HCT116 (cell line): Measurements from ENCODE around the gene LNPEP. TPM values are rescaled to one million over a fixed set of nuclear protein-coding genes. Genes with fewer than 3 reads are reported as not detected.

Experiments used
- ATAC-seq: fragments of 200-7000 bp; cut with Tn5 transposase; 2 replicates; pipeline ENCODE4 v1.9.1; 2020; ENCODE audit warnings: mild to moderate bottlenecking, moderate library complexity
- BruUV-seq: library from RNA; stranded (reverse); fragments of 400-500 nt; replicated peaks from 2 replicates; lab custom pipeline; 2021; lab: Mats Ljungman, UMichigan
- CTCF ChIA-PET: fragments of 300-600 bp; sonication (Branson Sonifier 250); formaldehyde crosslinking; loops from one replicate; lab custom pipeline; 2021; ENCODE audit warnings: antibody characterized with exemption; lab: Charles Lee
- POLR2A ChIA-PET: fragments of 300-600, 350-600 bp; sonication (Branson Sonifier 250); formaldehyde crosslinking; loops from one replicate; lab custom pipeline; 2021; ENCODE audit warnings: antibody characterized with exemption; lab: Charles Lee
- RAD21 ChIA-PET, 2 experiments: fragments of 300-600 bp; sonication (Branson Sonifier 250); formaldehyde crosslinking; loops; one replicate each; lab custom pipeline; 2023; ENCODE audit warnings: low total read pairs in 2 of 2; ENCODE audit not compliant: uncharacterized antibody in 2 of 2, unreplicated experiment in 2 of 2, low non-redundant PET in 1 of 2; lab: Charles Lee
- DNase-seq: peaks from one replicate; pipeline ENCODE4 v3.0.0-alpha.2; 2010; ENCODE audit warnings: low read depth, low spot score
- H2AFZ ChIP-seq: fragments of 200-600 bp; shearing (Covaris generic), sonication (generic); 2 replicates; pipeline ENCODE4 v1.6.1; 2017; ENCODE audit warnings: low read depth, mixed run types, mixed read lengths, antibody characterized with exemption, low read length; ENCODE audit not compliant: poor library complexity, severe bottlenecking
- H3K27ac ChIP-seq: 2 replicates; pipeline ENCODE4 v1.5.1; 2012; ENCODE audit warnings: low read depth, low read length
- H3K27me3 ChIP-seq: fragments of 200-600 bp; sonication (generic); 2 replicates; pipeline ENCODE4 v1.6.1; 2016; ENCODE audit warnings: mixed run types, low read length, mixed read lengths; ENCODE audit not compliant: insufficient read depth
- H3K36me3 ChIP-seq, 2 experiments: fragments of 200-500 bp in 1 of 2; fragments of 200-600 bp in 1 of 2; sonication (Bioruptor generic) in 1 of 2; sonication (generic) in 1 of 2; 2 replicates each; pipeline versions ENCODE4 v1.5.1 to v1.6.1; 2014 to 2016; ENCODE audit warnings: low read length in 2 of 2, inconsistent platforms in 1 of 2, mixed read lengths in 1 of 2, mixed run types in 1 of 2; ENCODE audit not compliant: insufficient read depth in 2 of 2, control insufficient read depth in 1 of 2
- H3K4me1 ChIP-seq, 2 experiments: fragments of 200-600 bp in 1 of 2; sonication (generic) in 1 of 2; 2 replicates each; pipeline versions ENCODE4 v1.5.1 to v1.6.1; 2012 to 2017; ENCODE audit warnings: low read length in 2 of 2, inconsistent platforms in 1 of 2, mild to moderate bottlenecking in 1 of 2, mixed read lengths in 1 of 2, mixed run types in 1 of 2, moderate library complexity in 1 of 2; ENCODE audit not compliant: insufficient read depth in 2 of 2, control insufficient read depth in 1 of 2
- H3K4me2 ChIP-seq: fragments of 200-600 bp; sonication (generic); 2 replicates; pipeline ENCODE4 v1.6.1; 2017; ENCODE audit warnings: mixed run types, low read length, mixed read lengths
- H3K4me3 ChIP-seq, 2 experiments: fragments of 200-600 bp in 1 of 2; sonication (generic) in 1 of 2; replicated peaks in 1 of 2; 2 replicates each; pipeline ENCODE4 v1.5.1; 2011 to 2016; ENCODE audit warnings: low read length in 2 of 2, control low read depth in 1 of 2, low read depth in 1 of 2, mild to moderate bottlenecking in 1 of 2, mixed read lengths in 1 of 2, mixed run types in 1 of 2
- H3K79me2 ChIP-seq: fragments of 200-600 bp; sonication (generic); 2 replicates; pipeline ENCODE4 v1.6.1; 2017; ENCODE audit warnings: mild to moderate bottlenecking, mixed run types, low read length, moderate library complexity, mixed read lengths; ENCODE audit not compliant: insufficient read depth
- H3K9ac ChIP-seq: fragments of 200-600 bp; sonication (generic); 2 replicates; pipeline ENCODE4 v1.6.1; 2016; ENCODE audit warnings: low read length, mixed read lengths
- H3K9me2 ChIP-seq: fragments of 200-600 bp; sonication (generic), shearing (Covaris generic); 2 replicates; pipeline ENCODE4 v1.6.1; 2017; ENCODE audit warnings: mixed run types, mild to moderate bottlenecking, moderate library complexity; ENCODE audit not compliant: insufficient read depth
- H3K9me3 ChIP-seq, 2 experiments: fragments of 200-500 bp in 1 of 2; fragments of 200-600 bp in 1 of 2; sonication (Bioruptor generic) in 1 of 2; sonication (generic) in 1 of 2; 2 replicates each; pipeline ENCODE4 v1.6.1; 2014 to 2017; ENCODE audit warnings: low read length in 2 of 2, mixed read lengths in 2 of 2, inconsistent platforms in 1 of 2, low read depth in 1 of 2, mild to moderate bottlenecking in 1 of 2, mixed run types in 1 of 2, moderate library complexity in 1 of 2; ENCODE audit not compliant: control insufficient read depth in 1 of 2, insufficient read depth in 1 of 2
- H4K20me1 ChIP-seq: fragments of 200-600 bp; sonication (generic), shearing (Covaris generic); 2 replicates; pipeline ENCODE4 v1.6.1; 2017; ENCODE audit warnings: mixed run types, mild to moderate bottlenecking, moderate library complexity; ENCODE audit not compliant: insufficient read depth
- EGR1 ChIP-seq: IDR thresholded peaks from 2 replicates; pipeline ENCODE4 v1.6.1; 2012; ENCODE audit warnings: low read depth
- JUND ChIP-seq: IDR thresholded peaks from 2 replicates; pipeline ENCODE4 v1.6.1; 2012
- POLR2AphosphoS5 ChIP-seq: IDR thresholded peaks from 2 replicates; pipeline ENCODE4 v1.6.1; 2011; ENCODE audit warnings: mild to moderate bottlenecking, low read depth, low read length, moderate library complexity
- REST ChIP-seq: IDR thresholded peaks from 2 replicates; pipeline ENCODE4 v1.6.1; 2012; ENCODE audit warnings: low read depth
- TCF7L2 ChIP-seq: IDR thresholded peaks from 2 replicates; pipeline ENCODE4 v1.7.0; 2011; ENCODE audit warnings: borderline replicate concordance, inconsistent platforms; ENCODE audit not compliant: insufficient read depth, insufficient read length; ENCODE audit errors: extremely low read depth
- intact Hi-C: fragments of 100-400 bp; cut with micrococcal nuclease; formaldehyde crosslinking; loops from 2 replicates; pipeline ENCODE4 v1.10.0; 2022
- total RNA-seq: library from RNA; stranded (reverse); gene quantifications from one replicate; pipeline ENCODE4 v1.2.1, GENCODE V29; 2021; ENCODE audit not compliant: unreplicated experiment
- TF ChIP-seq, protein P1 (sequence below), 3 experiments: fragments of 200-600 bp in 1 of 3; sonication (generic) in 1 of 3; IDR thresholded peaks in 2 of 3; conservative IDR thresholded peaks in 1 of 3; 2 replicates each; pipeline ENCODE4 v1.5.1; 2012 to 2017; ENCODE audit warnings: low read depth in 2 of 3, low read length in 2 of 3, antibody characterized with exemption in 1 of 3, borderline replicate concordance in 1 of 3, control low read depth in 1 of 3, mild to moderate bottlenecking in 1 of 3, mixed read lengths in 1 of 3, mixed run types in 1 of 3, moderate library complexity in 1 of 3; ENCODE audit not compliant: insufficient read depth in 1 of 3

Gene LNPEP
- total RNA-seq, 1 experiment from 2014 or later: 14.9 TPM

DNA sequence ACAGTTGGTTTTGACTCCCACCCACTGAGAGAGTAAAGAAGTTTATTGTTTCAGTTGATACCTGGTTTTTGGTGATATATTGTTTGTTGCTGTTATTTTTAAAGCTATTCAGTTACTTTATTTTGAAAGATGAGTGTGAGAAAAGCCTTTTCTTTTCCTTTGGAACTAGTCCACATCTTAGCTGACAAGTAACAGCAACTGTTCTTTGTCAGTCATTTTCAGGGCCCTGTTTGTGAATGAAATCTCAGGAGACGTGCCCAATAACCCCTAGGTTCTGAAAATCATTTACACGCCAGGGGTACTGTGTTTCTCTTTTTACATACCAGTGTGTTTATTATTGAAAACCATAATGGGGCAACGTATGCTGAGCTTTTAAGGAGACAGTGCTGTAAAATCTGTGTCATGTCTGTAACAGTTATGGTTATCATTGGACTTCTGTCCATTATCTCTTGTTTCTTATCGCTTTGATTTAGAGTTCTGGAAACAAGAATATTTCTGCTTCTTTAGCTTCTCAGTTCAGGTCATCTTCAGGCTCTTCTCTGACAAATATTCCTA, 131.5 kb downstream of the LNPEP start:
- POLR2A ChIA-PET: no interaction called here
- TF ChIP-seq, protein P1, sequence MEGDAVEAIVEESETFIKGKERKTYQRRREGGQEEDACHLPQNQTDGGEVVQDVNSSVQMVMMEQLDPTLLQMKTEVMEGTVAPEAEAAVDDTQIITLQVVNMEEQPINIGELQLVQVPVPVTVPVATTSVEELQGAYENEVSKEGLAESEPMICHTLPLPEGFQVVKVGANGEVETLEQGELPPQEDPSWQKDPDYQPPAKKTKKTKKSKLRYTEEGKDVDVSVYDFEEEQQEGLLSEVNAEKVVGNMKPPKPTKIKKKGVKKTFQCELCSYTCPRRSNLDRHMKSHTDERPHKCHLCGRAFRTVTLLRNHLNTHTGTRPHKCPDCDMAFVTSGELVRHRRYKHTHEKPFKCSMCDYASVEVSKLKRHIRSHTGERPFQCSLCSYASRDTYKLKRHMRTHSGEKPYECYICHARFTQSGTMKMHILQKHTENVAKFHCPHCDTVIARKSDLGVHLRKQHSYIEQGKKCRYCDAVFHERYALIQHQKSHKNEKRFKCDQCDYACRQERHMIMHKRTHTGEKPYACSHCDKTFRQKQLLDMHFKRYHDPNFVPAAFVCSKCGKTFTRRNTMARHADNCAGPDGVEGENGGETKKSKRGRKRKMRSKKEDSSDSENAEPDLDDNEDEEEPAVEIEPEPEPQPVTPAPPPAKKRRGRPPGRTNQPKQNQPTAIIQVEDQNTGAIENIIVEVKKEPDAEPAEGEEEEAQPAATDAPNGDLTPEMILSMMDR (IDR thresholded peaks at IDR 0.05 in 2 of 3, conservative IDR thresholded peaks at IDR 0.05 in 1 of 3; ENCODE audit: borderline replicate concordance in 1 of 3, insufficient read depth in 1 of 3, low read depth in 2 of 3, low read length in 2 of 3): no peak
- TF ChIP-seq TCF7L2 (no peak), JUND (no peak), REST (no peak), EGR1 (no peak), POLR2AphosphoS5 (no peak)
- Histone ChIP-seq H3K4me2 (no peak overlapping the region), H3K9ac (no peak overlapping the region), H3K9me2 (no peaks in the 10 kb centered on the region), H3K27me3 (no peaks in the 10 kb centered on the region), H3K9me3 (no peaks in the 10 kb centered on the region), H2AFZ (no peak overlapping the region), H3K79me2 (no peaks in the 10 kb centered on the region), H3K27ac (no peak overlapping the region), H4K20me1 (no peaks in the 10 kb centered on the region), H3K4me1 (no peaks in the 10 kb centered on the region), H3K36me3 (no peaks in the 10 kb centered on the region), H3K4me3 (no peak overlapping the region)
- DNase-seq (no peak), ATAC-seq (no peak)
- CTCF ChIA-PET: no interaction called here
- RAD21 ChIA-PET: no interaction called here
- BruUV-seq: no TSS peak
- intact Hi-C loops: no loop called here
